GM10266 (cell line): Measurements from ENCODE around the gene BICRA.

ENCODE experiments used
- DNase-seq: peaks from one replicate; pipeline ENCODE4 v3.0.0; 2012; ENCODE audit errors: extremely low spot score
- CTCF ChIP-seq: IDR thresholded peaks from 2 replicates; pipeline ENCODE4 v1.5.1; 2012; ENCODE audit warnings: mild to moderate bottlenecking, low read depth; ENCODE audit not compliant: control insufficient read depth, insufficient read depth; ENCODE audit errors: missing control alignments

BICRA gene

GRCh38 chr19:47650700-47651099, 41.8 kb downstream of the BICRA start:
- no peak for DNase-seq
- TF ChIP-seq CTCF, result no peak

GRCh38 chr19:47651132-47651531, 42.2 kb downstream of the BICRA start:
- no peak for TF ChIP-seq CTCF
- no peak for DNase-seq

- TF ChIP-seq CTCF, result no peak
- DNase-seq, result no peak
Measured at GRCh38 chr19:47651691-47652090, 42.8 kb downstream of the BICRA start.

- TF ChIP-seq CTCF, result no peak
- no peak for DNase-seq
Measured at GRCh38 chr19:47652285-47652684, 43.4 kb downstream of the BICRA start.

- no peak for TF ChIP-seq CTCF
- no peak for DNase-seq
Measured at GRCh38 chr19:47653856-47654255, 44.9 kb downstream of the BICRA start.

GRCh38 chr19:47657719-47658118, 48.8 kb downstream of the BICRA start:
- TF ChIP-seq CTCF, result no peak
- no peak for DNase-seq

GRCh38 chr19:47658431-47659348, 49.8 kb downstream of the BICRA start:
- DNase-seq, result no peak
- TF ChIP-seq CTCF, result no peak
